ENCODE data around the gene RHEX.

RHEX gene

GRCh38 chr1:206120406-206120805 lies 67.4 kb downstream of the RHEX start:
- DNase-seq, result no peak

- no peak for DNase-seq
These were observed 68.3 kb downstream of the RHEX start for GRCh38 chr1:206121269-206121668.

- no peak for DNase-seq
These were observed 69.7 kb downstream of the RHEX start for GRCh38 chr1:206122686-206123085.

GRCh38 chr1:206125346-206125745 lies 72.4 kb downstream of the RHEX start:
- no peak for DNase-seq

GRCh38 chr1:206127336-206127735 lies 74.4 kb downstream of the RHEX start:
- no peak for DNase-seq

- no peak for DNase-seq
These were observed 75.2 kb downstream of the RHEX start for GRCh38 chr1:206128196-206128595.

GRCh38 chr1:206131037-206131436 lies 78.1 kb downstream of the RHEX start:
- DNase-seq, result no peak

GRCh38 chr1:206133751-206134415 lies 80.9 kb downstream of the RHEX start:
- no peak for DNase-seq

GRCh38 chr1:206135248-206135647 lies 82.3 kb downstream of the RHEX start:
- no peak for DNase-seq

- no peak for DNase-seq
These were observed 83.3 kb downstream of the RHEX start for GRCh38 chr1:206136241-206136640.

GRCh38 chr1:206142011-206142410 lies 89.0 kb downstream of the RHEX start:
- DNase-seq, result no peak

- DNase-seq, result no peak
These were observed 89.8 kb downstream of the RHEX start for GRCh38 chr1:206142770-206143169.

GRCh38 chr1:206143537-206144172 lies 90.7 kb downstream of the RHEX start:
- DNase-seq, result no peak

GRCh38 chr1:206144605-206145004 lies 91.6 kb downstream of the RHEX start:
- DNase-seq, result no peak

GRCh38 chr1:206145771-206146290 lies 92.9 kb downstream of the RHEX start:
- no peak for DNase-seq
